Panc1 (cell line): Measurements from ENCODE around the gene HIGD2A. TPM values are rescaled to one million over a fixed set of nuclear protein-coding genes. Genes with fewer than 3 reads are reported as not detected.

Experiments
- ATAC-seq: fragments of 200-7000 bp; cut with Tn5 transposase; 2 replicates; pipeline ENCODE4 v1.9.1; 2020; ENCODE audit warnings: mild to moderate bottlenecking, moderate library complexity
- BruUV-seq: library from RNA; stranded (reverse); fragments of 400-500 nt; replicated peaks from 2 replicates; lab custom pipeline; 2021; lab: Mats Ljungman, UMichigan
- CTCF ChIA-PET: fragments of 300-600 bp; sonication (Branson Sonifier 250); formaldehyde crosslinking; loops from one replicate; lab custom pipeline; 2022; ENCODE audit warnings: antibody characterized with exemption; lab: Charles Lee
- POLR2A ChIA-PET: fragments of 300-600 bp; sonication (Branson Sonifier 250); formaldehyde crosslinking; loops from one replicate; lab custom pipeline; 2022; ENCODE audit warnings: antibody characterized with exemption; lab: Charles Lee
- DNase-seq: peaks from one replicate; pipeline ENCODE4 v3.0.0-alpha.2; 2010; ENCODE audit warnings: low read depth, low spot score
- H3K27ac ChIP-seq: 2 replicates; pipeline ENCODE4 v1.5.1; 2011; ENCODE audit warnings: mild to moderate bottlenecking, low read length, inconsistent platforms
- H3K27me3 ChIP-seq: fragments of 200-500 bp; sonication (Bioruptor generic); 2 replicates; pipeline ENCODE4 v1.6.0; 2014; ENCODE audit warnings: low read length, inconsistent platforms; ENCODE audit not compliant: control insufficient read depth, insufficient read depth
- H3K36me3 ChIP-seq: fragments of 200-500 bp; sonication (Bioruptor generic); 2 replicates; pipeline ENCODE4 v1.5.1; 2014; ENCODE audit warnings: inconsistent platforms, mild to moderate bottlenecking, low read length, moderate library complexity; ENCODE audit not compliant: control insufficient read depth, insufficient read depth
- H3K4me1 ChIP-seq: 2 replicates; pipeline ENCODE4 v1.5.1; 2011; ENCODE audit warnings: inconsistent platforms, mild to moderate bottlenecking, low read length, moderate library complexity; ENCODE audit not compliant: control insufficient read depth, insufficient read depth
- H3K4me3 ChIP-seq, 2 experiments: 2 replicates each; pipeline ENCODE4 v1.5.1; 2011 to 2012; ENCODE audit warnings: low read depth in 2 of 2, low read length in 2 of 2, mild to moderate bottlenecking in 2 of 2, inconsistent platforms in 1 of 2, moderate library complexity in 1 of 2
- H3K9me3 ChIP-seq: fragments of 200-500 bp; sonication (Bioruptor generic); 2 replicates; pipeline ENCODE4 v1.5.1; 2014; ENCODE audit warnings: low read depth, mild to moderate bottlenecking, inconsistent platforms, low read length, moderate library complexity; ENCODE audit not compliant: control insufficient read depth, insufficient read depth
- SIN3A ChIP-seq: IDR thresholded peaks from 2 replicates; pipeline ENCODE4 v1.6.1; 2012; ENCODE audit warnings: low read depth, mild to moderate bottlenecking, low read length, moderate library complexity, borderline replicate concordance; ENCODE audit not compliant: insufficient read depth
- TCF7L2 ChIP-seq: IDR thresholded peaks from 2 replicates; pipeline ENCODE4 v1.6.1; 2011; ENCODE audit warnings: mild to moderate bottlenecking, low read depth, low read length, inconsistent platforms
- in situ Hi-C: cut with HindIII; loops from 2 replicates; pipeline ENCODE4 v1.10.0; 2016; ENCODE audit warnings: low sequenced_read_pairs, low pct_unique_long_range_greater_than_20kb
- intact Hi-C: fragments of 100-400 bp; cut with micrococcal nuclease; formaldehyde crosslinking; loops from one replicate; pipeline ENCODE4 v1.10.0; 2022; ENCODE audit not compliant: unreplicated experiment
- total RNA-seq: library from RNA; stranded (reverse); gene quantifications from one replicate; pipeline ENCODE4 v1.2.1, GENCODE V29; 2021; ENCODE audit not compliant: unreplicated experiment
- TF ChIP-seq, protein P1 (sequence below): fragments of 450-650 bp; IDR thresholded peaks from 2 replicates; pipeline ENCODE4 v1.5.1; 2017; ENCODE audit warnings: mild to moderate bottlenecking
- TF ChIP-seq, protein P2 (sequence below), 2 experiments: IDR thresholded peaks; 2 replicates each; pipeline ENCODE4 v1.6.1; 2011 to 2012; ENCODE audit warnings: low read depth in 2 of 2, control low read depth in 1 of 2, low read length in 1 of 2, mild to moderate bottlenecking in 1 of 2, moderate library complexity in 1 of 2; ENCODE audit not compliant: insufficient read depth in 1 of 2

HIGD2A gene
- total RNA-seq, 1 experiment from 2014 or later, result 162 TPM

DNA sequence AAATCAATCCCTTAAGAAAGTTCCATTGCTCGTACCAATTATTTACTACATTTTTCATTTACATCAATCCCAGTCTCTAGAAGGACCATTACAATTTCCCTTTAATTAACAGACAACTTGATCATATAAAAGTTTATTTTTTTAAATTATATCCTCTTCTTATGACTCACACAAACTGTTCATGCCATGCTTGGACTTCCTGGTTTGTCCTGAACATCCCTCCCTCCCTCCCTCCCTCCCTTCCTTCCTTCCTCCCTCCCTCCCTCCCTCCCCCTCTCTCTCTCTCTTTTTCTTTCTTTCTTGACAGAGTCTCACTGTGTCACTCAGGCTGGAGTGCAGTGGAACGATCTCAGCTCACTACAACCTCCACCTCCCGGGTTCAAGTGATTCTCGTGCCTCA is 39.4 kb downstream of the HIGD2A start:
- peak overlapping the region; percentile 14; the same call in 1 of the 2 replicates for H3K27ac ChIP-seq
- ChIA-PET POLR2A (no interaction called here), CTCF (no interaction called here)
- H3K36me3 ChIP-seq, result no peaks in the 10 kb centered on the region
- BruUV-seq, result no TSS peak
- DNase-seq (no peak), ATAC-seq (no peak)
- H3K4me1 ChIP-seq, result peaks cover 10% of the 10 kb centered on the region
- in situ Hi-C loops, result no loop called here
- no peak overlapping the region for H3K4me3 ChIP-seq
- H3K27me3 ChIP-seq, result no peaks in the 10 kb centered on the region
- H3K9me3 ChIP-seq, result no peaks in the 10 kb centered on the region
- intact Hi-C loops, result no loop called here
- no peak for TF ChIP-seq TCF7L2
- TF ChIP-seq, protein P1, sequence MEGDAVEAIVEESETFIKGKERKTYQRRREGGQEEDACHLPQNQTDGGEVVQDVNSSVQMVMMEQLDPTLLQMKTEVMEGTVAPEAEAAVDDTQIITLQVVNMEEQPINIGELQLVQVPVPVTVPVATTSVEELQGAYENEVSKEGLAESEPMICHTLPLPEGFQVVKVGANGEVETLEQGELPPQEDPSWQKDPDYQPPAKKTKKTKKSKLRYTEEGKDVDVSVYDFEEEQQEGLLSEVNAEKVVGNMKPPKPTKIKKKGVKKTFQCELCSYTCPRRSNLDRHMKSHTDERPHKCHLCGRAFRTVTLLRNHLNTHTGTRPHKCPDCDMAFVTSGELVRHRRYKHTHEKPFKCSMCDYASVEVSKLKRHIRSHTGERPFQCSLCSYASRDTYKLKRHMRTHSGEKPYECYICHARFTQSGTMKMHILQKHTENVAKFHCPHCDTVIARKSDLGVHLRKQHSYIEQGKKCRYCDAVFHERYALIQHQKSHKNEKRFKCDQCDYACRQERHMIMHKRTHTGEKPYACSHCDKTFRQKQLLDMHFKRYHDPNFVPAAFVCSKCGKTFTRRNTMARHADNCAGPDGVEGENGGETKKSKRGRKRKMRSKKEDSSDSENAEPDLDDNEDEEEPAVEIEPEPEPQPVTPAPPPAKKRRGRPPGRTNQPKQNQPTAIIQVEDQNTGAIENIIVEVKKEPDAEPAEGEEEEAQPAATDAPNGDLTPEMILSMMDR, result no peak
- TF ChIP-seq SIN3A, result no peak

DNA sequence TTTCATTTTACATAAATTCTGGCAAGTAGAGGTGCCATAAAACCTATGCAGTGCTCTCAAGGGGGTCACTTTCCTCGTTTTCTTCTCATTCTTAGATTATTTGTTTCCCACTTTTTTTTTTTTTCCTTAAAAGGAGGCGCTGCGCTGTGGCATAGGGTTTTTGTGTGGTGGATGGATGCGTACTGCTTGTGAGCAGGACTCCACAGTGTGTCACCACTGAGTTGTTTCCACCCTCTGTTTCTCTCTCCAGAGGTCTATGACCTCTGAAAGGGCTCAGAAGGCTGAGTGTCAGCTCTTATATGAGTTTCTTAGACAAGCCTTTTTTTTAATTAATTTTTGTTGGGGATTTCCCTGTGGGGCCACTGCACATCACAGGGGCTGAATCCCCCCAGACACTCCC is 41.4 kb downstream of the HIGD2A start:
- ATAC-seq, result peak; percentile 95
- POLR2A ChIA-PET, result no interaction called here

More for the DNA sequence above, 41.4 kb downstream of the HIGD2A start:
- no peak for DNase-seq
- in situ Hi-C loops (no loop called here), intact Hi-C loops (no loop called here)
- H3K4me1 ChIP-seq, result peaks cover 10% of the 10 kb centered on the region
- no peak overlapping the region for H3K4me3 ChIP-seq
- no peaks in the 10 kb centered on the region for H3K36me3 ChIP-seq
- H3K9me3 ChIP-seq, result no peaks in the 10 kb centered on the region
- CTCF ChIA-PET, result no interaction called here
- peak overlapping the region; percentile 76 for H3K27ac ChIP-seq
- TF ChIP-seq, protein P1, result peak; percentile 72
- TF ChIP-seq, protein P2, sequence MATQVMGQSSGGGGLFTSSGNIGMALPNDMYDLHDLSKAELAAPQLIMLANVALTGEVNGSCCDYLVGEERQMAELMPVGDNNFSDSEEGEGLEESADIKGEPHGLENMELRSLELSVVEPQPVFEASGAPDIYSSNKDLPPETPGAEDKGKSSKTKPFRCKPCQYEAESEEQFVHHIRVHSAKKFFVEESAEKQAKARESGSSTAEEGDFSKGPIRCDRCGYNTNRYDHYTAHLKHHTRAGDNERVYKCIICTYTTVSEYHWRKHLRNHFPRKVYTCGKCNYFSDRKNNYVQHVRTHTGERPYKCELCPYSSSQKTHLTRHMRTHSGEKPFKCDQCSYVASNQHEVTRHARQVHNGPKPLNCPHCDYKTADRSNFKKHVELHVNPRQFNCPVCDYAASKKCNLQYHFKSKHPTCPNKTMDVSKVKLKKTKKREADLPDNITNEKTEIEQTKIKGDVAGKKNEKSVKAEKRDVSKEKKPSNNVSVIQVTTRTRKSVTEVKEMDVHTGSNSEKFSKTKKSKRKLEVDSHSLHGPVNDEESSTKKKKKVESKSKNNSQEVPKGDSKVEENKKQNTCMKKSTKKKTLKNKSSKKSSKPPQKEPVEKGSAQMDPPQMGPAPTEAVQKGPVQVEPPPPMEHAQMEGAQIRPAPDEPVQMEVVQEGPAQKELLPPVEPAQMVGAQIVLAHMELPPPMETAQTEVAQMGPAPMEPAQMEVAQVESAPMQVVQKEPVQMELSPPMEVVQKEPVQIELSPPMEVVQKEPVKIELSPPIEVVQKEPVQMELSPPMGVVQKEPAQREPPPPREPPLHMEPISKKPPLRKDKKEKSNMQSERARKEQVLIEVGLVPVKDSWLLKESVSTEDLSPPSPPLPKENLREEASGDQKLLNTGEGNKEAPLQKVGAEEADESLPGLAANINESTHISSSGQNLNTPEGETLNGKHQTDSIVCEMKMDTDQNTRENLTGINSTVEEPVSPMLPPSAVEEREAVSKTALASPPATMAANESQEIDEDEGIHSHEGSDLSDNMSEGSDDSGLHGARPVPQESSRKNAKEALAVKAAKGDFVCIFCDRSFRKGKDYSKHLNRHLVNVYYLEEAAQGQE (IDR thresholded peaks at IDR 0.05; ENCODE audit: insufficient read depth in 1 of 2, low read depth in 2 of 2, low read length in 1 of 2), result no peak
- BruUV-seq, result no TSS peak
- no peaks in the 10 kb centered on the region for H3K27me3 ChIP-seq
